ENCODE measurements around the gene PABPN1L. TPM values are rescaled to one million over a fixed set of nuclear protein-coding genes. Genes with fewer than 3 reads are reported as not detected.

The PABPN1L gene
- total and polyA plus RNA-seq, 10 of the 15 experiments (the other 5 are each of a cell fraction or from before 2014, with no cell fraction given) = not detected

DNA sequence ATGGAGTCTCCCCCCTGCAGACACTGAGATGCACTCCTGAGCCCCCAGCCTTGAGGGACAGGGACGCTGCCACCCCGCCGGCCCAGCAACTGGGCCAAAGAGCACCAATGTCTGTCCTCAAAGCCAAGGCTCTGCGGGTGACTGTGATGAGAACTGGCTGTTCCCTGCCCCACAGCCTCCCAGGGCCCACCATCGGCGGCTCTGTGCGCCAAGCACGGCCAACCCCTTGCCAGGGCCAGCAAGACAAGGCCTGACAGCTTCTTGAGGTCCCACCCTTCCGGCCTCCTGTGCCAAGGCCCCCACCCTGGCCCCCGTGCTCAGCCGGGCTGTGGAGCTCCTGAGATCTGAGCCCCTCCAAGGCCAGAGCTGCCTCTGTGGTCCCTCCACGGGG, 34.2 kb upstream of the PABPN1L start (continued):
- TF ChIP-seq KDM1A (IDR thresholded peaks at IDR 0.05; ENCODE audit: borderline replicate concordance) = no peak
- no peak for TF ChIP-seq ZBED1 (IDR thresholded peaks at IDR 0.05; ENCODE audit: borderline replicate concordance)
- TF ChIP-seq SMARCA5 (IDR thresholded peaks at IDR 0.05) = no peak

DNA sequence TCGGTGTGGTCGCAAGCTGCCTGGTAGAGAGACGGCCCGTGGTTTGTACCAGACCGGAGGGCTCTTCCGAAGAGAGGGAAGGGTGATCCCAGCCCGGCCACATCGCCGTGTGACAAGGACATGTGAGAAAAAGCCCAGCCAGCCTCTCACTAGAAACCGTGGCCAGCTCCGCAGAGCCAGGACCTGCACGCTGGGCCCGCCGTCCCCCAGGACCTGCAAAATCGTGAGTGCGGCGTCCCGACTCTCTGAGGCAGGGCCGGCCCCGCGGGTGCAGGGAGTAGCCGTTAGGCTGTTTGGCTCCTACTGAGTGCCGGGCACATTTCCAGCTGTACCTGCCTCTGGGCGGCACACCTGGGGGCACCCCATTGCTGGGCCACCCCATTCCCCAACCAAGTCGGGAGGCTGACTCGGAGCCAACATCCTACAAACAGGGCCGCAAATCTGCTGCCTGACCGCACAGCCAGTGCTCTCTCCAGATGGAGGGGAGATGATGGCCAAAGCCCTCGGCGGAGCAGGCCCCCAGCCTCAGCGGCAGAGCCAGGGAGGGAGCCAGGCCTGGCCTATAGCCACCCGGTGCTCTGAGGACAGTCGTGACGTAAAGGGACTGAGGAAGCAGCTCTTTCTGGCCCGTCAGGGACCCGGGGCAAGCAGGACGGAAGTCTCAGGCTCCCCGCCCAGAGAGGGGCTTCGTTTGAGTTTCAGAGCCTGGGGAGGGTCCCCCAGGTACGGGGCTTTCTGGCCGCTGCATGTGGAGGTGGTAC, 33.6 kb upstream of the PABPN1L start:
- no peaks in the 10 kb centered on the region; a peak in 3 of 4 replicates for H3K36me3 ChIP-seq (ENCODE audit: control insufficient read depth in 2 of 2, insufficient read depth in 2 of 2, low read length in 1 of 2)
- H4K20me1 ChIP-seq (ENCODE audit: control insufficient read depth, insufficient read depth) = no peaks in the 10 kb centered on the region
- no peak overlapping the region for H3K27ac ChIP-seq (ENCODE audit: control insufficient read depth, insufficient read depth)
- RAD21 ChIA-PET (ENCODE audit: unreplicated experiment) = no interaction called here
- BruUV-seq (replicated peaks) = no TSS peak
- TF ChIP-seq, protein P1, sequence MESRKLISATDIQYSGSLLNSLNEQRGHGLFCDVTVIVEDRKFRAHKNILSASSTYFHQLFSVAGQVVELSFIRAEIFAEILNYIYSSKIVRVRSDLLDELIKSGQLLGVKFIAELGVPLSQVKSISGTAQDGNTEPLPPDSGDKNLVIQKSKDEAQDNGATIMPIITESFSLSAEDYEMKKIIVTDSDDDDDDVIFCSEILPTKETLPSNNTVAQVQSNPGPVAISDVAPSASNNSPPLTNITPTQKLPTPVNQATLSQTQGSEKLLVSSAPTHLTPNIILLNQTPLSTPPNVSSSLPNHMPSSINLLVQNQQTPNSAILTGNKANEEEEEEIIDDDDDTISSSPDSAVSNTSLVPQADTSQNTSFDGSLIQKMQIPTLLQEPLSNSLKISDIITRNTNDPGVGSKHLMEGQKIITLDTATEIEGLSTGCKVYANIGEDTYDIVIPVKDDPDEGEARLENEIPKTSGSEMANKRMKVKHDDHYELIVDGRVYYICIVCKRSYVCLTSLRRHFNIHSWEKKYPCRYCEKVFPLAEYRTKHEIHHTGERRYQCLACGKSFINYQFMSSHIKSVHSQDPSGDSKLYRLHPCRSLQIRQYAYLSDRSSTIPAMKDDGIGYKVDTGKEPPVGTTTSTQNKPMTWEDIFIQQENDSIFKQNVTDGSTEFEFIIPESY (IDR thresholded peaks at IDR 0.05) = no peak
- no peak for TF ChIP-seq CEBPB (IDR thresholded peaks at IDR 0.05; ENCODE audit: borderline replicate concordance in 1 of 2, low read depth in 2 of 2, low read length in 2 of 2)
- H3K4me2 ChIP-seq (ENCODE audit: control insufficient read depth, insufficient read depth) = no peak overlapping the region
- H3K9ac ChIP-seq (ENCODE audit: control insufficient read depth, insufficient read depth, low read length) = no peak overlapping the region
- in situ Hi-C loops (cut with MboI) = no loop called here
- no peak for DNase-seq (ENCODE audit: low read depth, low spot score)
- H3K9me3 ChIP-seq (replicated peaks; ENCODE audit: control insufficient read depth, insufficient read depth, low read length) = no peaks in the 10 kb centered on the region
- no peaks in the 10 kb centered on the region for H3K4me1 ChIP-seq (ENCODE audit: control insufficient read depth, insufficient read depth, low read length)
- no peaks in the 10 kb centered on the region for H3K27me3 ChIP-seq (replicated peaks in 1 of 2; ENCODE audit: control insufficient read depth in 2 of 2, insufficient read depth in 2 of 2, low read length in 1 of 2)
- intact Hi-C loops (cut with micrococcal nuclease; ENCODE audit: unreplicated experiment) = no loop called here
- H3K4me3 ChIP-seq = no peak overlapping the region
- ATAC-seq = no peak
- POLR2A ChIA-PET = no interaction called here
- no peak for FAIRE-seq
- CTCF ChIA-PET = no interaction called here
- WGBS (ENCODE audit: insufficient coverage, insufficient replicate concordance, low lambda C conversion rate, missing lambda C conversion rate) = 95% methylated on average over 40 of the region's 41 CpGs
- H3K79me2 ChIP-seq (ENCODE audit: control insufficient read depth, insufficient read depth, low read length) = no peaks in the 10 kb centered on the region
- H2AFZ ChIP-seq (ENCODE audit: control insufficient read depth, low read depth, low read length) = no peak overlapping the region
- SMC1A ChIA-PET (ENCODE audit: uncharacterized antibody, unreplicated experiment) = no interaction called here
